NK-92 treated with Interleukin-12 subunit alpha and Interleukin-12 subunit beta, amount 100 ng/mL, for 24 hours (cell line): ENCODE data around the gene EMC7.

Experiments used
- DNase-seq: peaks from one replicate; lab custom pipeline; 2025; lab: John Stamatoyannopoulos, UW

Gene EMC7

DNA sequence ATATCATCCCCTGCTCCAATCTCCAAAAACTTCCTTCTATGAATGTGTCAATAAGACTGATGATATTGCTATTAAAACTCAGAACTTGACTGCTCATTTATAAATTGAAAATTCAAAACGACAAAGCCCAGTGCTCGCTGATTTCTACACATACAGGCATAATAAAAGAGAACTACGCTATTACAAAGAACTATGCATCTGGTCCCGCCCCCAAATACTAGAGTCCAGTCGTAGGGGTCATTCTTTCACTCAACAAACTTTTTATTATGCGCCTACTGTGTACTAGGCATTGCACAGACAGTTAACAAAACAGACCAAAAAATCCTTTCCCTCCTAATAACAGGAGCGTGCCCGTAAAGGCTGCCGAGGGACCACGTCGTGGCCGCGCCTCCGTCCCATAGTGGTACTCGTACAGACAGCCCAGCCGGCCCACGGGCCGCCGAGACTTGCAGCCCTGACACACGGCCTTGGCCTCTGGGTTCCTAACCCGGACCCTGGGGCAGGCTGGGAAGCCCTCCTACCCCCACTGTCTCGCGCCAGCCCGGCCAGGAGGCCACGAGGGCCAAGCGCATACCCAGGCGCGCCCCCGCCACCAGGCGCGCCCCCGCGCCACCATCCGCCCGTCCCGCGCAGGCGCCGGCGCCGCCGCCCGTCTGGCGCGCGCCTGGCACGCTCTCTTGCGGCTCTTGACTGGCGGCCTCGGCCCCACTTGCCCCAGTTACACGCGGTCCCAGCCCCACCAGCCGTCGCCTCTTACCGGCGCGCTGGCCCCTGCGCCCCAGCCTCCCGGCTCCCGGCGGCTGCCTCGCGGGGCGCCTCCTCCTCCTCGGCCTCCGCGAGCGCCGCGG is 63.4 kb downstream of the EMC7 start:
- peak; percentile 75 for DNase-seq
